IPS-18c (cell line): ENCODE results near the gene SMARCD1.
A peak's percentile ranks its signal among the peaks of the same experiment; 100 is the strongest.

Experiments used
- H3K4me3 ChIP-seq: 2 replicates; pipeline ENCODE4 v1.7.0; 2013; ENCODE audit warnings: low read depth, mild to moderate bottlenecking, low read length, moderate library complexity; ENCODE audit not compliant: insufficient read depth
- H3K9me3 ChIP-seq: one replicate; pipeline ENCODE4 v1.6.1; 2013; ENCODE audit warnings: mild to moderate bottlenecking, low read length, moderate library complexity; ENCODE audit not compliant: control insufficient read depth, insufficient read depth

Gene SMARCD1

DNA sequence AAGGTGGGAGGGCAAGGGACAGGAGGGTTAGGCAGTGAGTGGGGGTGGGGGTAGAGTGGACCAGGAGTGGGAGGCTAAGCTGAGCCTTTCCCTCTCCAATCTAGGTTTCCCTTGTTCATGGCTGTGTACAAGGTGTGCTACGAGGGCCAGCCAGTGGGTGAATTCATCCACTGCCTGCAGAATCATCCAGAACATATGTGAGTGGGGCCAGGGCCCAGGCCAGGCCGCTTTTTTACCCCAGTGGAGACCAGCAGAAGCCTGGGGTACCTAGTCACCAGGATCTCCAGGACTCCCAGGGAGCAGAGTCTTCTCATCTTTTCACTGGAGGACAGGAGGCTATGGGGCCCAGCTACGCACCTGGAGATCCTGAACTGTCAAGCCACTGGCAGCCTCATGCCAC lies 24.2 kb downstream of the SMARCD1 start:
- H3K9me3 ChIP-seq: no peaks in the 10 kb centered on the region
- H3K4me3 ChIP-seq: no peak overlapping the region

DNA sequence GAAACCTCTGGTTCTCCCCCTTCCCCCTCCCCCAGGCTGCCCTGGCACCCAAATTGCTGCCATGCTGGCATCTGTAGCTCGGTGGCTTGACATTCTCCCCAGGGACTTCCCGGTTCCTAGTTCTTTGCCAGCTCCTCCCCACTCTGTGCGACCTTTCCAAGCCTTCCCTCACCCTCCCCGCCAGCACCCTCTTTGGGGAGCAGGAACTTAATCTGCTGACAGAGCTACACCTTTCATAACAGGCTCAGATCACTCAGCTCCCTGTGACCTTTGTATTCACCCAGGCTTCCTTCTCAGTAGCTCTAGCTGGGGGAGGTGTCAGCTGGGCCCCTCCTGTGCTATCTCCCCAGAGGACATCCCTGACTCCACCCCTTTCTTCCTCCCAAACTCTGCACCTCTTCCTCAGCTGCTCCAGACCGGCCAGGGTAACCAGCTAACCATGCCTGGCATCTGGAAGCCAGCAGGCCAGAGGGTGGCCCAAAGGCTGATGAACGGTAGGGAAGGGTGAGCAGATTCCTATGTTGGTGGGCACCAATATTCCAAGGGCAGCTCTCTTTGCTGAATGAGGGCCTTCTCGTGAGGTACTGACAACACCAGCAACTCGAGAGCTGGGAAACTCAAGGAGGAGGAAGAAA lies 25.1 kb downstream of the SMARCD1 start:
- Histone ChIP-seq H3K9me3 (no peaks in the 10 kb centered on the region), H3K4me3 (no peak overlapping the region)

DNA sequence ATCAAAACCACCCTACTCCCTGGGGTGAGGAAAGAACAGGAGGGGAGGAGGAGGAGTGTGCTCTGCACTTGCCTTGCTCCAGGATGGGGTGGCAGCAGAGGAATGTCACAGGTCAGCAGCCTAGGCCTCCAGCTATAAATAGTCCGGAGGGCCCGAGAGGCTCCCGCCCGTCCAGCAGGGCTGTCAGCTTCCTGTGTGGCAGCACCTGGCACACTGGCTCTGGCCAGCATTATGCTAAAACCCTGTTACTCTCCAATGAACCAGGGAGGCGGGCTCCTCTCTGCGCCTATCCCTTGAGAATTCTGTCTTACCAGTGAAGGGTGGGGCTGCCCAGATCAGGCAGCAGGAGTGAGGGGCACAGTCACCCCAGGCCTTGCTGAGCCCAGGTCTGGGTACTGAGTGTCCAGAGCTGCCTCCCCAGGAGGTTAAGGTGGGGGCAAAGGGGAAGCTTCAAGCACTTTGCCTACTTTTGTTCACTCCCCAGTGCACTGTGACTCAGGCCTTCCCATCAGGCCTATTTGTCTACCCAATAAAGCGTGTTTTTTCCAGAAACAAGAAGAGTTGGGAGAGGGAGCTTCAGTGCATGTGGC lies 25.7 kb downstream of the SMARCD1 start:
- no peaks in the 10 kb centered on the region for H3K9me3 ChIP-seq
- H3K4me3 ChIP-seq: peak overlapping the region; percentile 11

DNA sequence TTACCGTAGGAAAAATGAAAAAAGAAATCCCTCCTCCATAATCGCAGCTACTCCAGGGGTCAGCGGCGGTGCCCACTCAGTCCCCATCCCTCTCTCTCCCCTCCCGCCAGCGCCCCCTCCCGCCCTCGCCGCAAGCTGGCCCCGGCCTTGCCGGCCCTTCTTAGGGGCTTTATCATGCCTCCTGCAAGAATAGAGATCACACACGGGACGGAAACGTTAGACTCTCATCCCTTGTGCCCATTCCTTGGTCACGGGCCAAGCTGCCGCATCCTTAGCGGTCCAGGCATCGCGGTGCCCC lies 26.2 kb downstream of the SMARCD1 start:
- H3K9me3 ChIP-seq: no peaks in the 10 kb centered on the region
- peak overlapping the region; percentile 40 for H3K4me3 ChIP-seq

DNA sequence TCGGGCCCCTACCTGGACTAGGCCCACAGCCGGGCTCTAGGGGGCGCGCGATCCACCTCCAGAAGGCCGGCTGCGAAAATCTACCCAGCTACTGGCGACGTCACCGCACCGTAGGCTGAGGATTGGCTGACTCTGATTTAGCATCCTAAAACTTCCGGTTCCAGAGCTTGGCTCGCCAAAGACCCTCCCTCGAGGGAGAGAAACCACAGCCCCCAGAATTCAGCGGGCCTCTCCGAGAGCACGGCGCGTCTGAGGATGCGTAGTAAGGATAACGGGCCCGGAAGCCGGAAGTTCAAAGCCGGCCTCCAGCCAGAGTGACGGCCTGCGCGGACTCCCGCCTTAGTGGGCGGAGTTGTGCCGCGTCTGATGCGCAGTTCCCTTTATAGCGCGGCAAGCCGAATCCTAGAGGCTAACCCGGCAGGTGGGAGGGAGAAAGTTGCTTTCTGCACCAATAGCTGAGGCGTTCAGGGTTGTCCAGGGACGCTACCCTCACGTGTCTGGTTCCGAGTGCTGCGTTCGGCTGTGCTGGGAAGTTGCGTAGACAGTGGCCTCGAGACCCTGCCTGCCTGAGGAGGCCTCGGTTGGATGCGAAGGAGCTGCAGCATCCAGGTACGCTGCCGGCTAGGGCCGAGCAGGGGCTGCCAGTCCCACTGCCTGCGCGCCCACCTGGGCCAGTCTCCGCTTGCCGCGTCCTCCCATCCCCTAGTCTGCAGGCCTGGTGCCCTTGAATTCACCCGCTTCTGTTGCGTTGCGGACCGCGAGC lies 26.7 kb downstream of the SMARCD1 start, which contains the start of gene COX14:
COX14 (plus strand) TSS at position 544 of the 763 bp plus-strand sequence. CDS start 7,808 bp downstream, outside the sequence.
- Histone ChIP-seq H3K4me3 (peak within 1 kb of the TSS; percentile 84), H3K9me3 (no peaks in the 10 kb centered on the region)

DNA sequence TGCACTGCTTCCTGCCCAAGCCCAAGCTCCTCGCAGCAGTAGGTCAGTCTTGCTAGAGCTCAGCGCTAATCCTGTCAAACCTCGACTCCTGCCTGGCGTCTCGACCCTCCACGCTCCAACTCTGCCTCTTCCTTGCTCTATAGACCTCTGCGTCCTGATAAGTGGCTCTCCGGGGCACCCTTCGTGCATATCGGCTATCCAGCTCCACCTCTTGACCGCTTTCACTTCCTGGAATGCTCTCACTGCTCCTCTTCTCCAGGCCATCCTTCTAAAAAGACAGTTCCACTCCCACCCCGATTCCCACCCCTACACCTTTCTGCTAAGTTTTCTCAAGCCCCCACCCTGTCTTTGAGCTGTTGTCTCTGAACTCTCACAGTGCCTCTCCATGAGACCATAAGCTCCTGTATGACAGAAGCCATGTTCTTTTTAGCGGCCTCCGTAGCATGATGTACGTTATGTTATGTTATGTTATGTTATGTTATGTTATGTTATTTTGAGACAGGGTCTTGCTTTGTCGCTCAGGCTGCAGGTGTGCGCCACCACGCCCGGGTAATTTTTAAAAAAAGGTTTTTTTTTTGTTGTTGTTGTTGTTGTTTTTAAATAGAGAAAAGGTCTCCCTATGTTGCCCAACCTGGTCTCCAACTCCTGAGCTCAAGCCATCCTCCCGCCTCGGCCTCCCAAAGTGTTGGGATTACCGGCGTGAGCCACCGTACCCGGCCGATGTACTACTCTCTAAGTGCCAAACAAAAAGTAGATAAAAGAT lies 27.5 kb downstream of the SMARCD1 start:
- no peaks in the 10 kb centered on the region for H3K9me3 ChIP-seq

DNA sequence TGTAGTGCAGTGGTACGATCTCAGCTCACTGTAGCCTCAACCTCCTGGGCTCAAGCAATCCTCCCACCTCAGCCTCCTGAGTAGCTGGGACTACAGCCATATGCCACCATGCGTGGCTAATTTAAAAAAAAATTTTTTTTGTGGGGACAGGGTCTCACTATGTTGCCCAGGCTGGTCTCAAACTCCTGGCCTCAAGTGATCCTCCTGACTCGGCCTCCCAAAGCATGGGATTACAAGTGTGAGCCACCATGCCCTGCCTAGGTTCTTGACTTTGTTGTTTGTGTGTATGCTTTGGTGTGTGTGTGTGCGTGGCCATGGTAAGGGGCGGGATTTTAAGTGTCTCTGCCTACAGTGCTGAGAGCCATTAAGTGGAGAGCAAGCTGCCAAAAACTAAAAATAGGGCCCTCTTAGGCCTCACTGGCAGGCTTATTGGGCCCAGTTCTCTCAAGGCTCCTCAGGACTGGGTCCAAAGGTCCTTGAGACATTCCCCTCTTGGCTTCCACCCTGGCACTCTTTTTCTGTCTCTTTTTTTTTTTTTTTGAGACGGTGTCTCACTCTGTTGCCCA lies 32.0 kb downstream of the SMARCD1 start:
- H3K9me3 ChIP-seq: no peaks in the 10 kb centered on the region
- H3K4me3 ChIP-seq: no peak overlapping the region

More for the DNA sequence above, 27.5 kb downstream of the SMARCD1 start:
- H3K4me3 ChIP-seq: peak overlapping the region; percentile 84

DNA sequence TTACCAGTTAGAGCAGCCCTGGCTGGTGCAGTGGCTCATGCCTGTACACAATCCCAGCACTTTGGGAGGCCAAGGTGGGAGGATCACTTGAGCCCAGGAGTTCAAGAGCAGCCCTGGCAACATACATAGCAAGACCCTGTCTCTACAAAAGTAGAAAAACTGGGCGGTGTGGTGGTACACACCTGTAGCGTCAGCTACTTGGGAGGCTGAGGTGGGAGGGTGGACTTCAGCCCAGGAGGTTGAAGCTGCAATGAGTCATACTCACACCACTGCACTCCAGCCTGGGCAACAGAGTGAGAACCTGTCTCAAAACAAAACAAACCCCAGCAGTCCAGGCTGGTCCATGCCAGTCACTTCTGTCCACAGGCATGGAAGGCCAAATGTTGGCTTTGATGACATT lies 34.2 kb downstream of the SMARCD1 start:
- Histone ChIP-seq H3K4me3 (no peak overlapping the region), H3K9me3 (no peaks in the 10 kb centered on the region)

DNA sequence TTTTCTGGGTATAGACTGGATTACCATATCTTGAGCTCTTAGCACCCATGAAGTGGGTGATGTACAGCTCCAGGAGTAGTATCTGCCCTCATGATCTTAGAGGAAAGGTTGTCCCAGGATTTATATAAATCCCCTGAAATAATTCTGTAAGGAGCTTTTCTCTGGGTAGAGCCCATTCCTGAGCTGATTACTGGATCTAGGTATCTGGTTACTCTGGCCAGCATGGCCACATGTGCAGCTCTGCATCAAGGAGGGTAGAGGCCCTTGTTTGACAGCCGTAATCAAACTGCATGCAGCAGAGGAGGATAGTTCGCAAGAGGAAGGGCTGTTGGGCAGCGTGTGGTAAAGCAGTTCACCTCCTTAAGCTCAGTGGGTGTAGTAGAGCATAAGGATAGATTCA lies 35.4 kb downstream of the SMARCD1 start:
- H3K9me3 ChIP-seq: no peaks in the 10 kb centered on the region
- no peak overlapping the region for H3K4me3 ChIP-seq

DNA sequence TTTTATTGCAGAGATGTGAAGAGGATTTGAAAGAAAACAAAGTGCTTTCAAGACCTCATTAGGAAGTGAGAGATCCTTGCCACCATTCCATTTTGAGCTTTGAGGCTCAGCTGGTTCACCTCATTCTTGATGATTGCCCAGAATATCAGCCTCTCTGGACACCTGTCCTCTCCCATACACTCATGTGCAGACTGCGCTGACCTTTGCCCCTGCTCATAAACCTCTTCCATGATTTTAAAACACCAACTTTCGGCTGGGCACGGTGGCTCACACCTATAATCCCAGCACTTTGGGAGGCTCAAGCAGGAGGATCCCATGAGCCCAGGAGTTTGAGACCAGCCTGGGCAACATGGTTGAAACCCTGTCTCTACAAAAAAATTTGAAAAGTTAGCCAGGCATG lies 35.8 kb downstream of the SMARCD1 start:
- Histone ChIP-seq H3K9me3 (no peaks in the 10 kb centered on the region), H3K4me3 (no peak overlapping the region)

DNA sequence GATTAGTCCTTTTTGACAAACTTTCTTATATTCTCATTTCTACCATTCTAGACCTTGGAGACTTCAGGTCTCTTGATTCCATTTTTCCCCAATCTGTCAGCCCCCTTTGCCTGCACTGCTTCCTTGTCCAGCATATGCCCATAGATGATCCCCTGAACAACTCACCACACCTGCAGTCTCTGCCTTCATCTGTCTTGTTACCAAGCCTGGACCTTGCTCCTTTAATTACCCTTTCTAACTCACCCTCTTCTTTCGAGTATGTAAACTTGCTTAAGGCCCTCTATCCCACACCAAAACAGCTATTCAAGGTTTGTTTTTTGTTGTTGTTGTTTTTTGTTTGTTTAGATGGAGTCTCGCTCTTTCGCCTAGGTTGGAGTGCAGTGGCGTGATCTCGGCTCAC lies 36.5 kb downstream of the SMARCD1 start:
- no peaks in the 10 kb centered on the region for H3K9me3 ChIP-seq
- H3K4me3 ChIP-seq: no peak overlapping the region

DNA sequence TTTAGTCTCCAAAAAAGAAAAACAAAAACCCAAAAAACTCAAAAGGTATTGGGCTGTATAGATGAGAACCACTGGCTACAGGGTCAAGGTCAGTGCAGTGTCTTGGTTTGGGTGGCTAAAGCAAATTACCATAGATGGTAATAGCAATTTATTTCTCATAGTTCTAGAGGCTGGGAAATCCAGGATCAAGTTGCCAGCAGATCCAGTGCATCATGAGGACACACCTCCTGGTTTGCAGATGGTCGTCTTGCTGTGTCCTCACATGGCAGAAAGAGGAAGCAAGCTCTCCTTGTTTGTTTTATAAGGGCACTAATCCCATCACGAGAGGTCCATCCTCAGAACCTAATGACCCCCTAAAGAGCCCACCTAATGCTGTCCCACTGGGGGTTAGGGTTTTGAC lies 38.1 kb downstream of the SMARCD1 start:
- Histone ChIP-seq H3K4me3 (no peak overlapping the region), H3K9me3 (no peaks in the 10 kb centered on the region)

DNA sequence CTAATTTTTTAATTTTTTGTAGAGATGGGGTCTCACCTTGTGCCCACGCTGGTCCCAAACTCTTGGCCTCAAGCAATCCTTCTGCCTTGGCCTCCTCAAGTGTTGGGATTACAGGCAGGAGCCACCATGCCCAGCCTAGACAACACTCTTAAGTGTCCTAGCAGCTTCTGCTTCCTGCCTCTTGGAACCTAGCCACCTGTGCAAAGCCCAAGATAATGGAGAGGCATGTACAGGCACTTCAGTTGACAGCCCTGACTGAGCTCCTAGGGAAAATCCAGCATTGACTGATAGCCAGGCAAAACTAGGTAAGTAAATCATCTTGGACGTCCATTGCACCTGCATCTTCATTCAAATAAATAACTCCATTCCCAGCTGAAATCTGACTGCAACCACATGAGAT lies 42.4 kb downstream of the SMARCD1 start:
- no peaks in the 10 kb centered on the region for H3K9me3 ChIP-seq
- H3K4me3 ChIP-seq: no peak overlapping the region

DNA sequence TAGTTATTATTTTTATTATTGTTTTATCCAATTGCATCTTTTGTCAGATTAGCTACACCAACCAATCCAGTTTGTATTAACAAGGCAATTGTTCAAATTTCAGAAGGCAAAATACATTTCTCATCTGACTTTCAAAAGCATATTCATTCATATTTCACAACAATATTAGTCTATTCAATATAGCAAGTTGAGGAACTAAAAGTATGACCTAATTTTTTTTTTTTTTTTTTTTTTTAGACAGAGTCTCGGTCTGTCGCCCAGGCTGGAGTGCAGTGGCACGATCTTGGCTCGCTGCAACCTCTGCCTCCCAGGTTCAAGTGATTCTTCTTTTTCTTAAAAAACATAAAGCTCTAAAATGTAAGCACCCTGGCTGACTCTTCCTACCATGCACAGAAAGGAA lies 44.1 kb downstream of the SMARCD1 start:
- Histone ChIP-seq H3K4me3 (no peak overlapping the region), H3K9me3 (no peaks in the 10 kb centered on the region)

DNA sequence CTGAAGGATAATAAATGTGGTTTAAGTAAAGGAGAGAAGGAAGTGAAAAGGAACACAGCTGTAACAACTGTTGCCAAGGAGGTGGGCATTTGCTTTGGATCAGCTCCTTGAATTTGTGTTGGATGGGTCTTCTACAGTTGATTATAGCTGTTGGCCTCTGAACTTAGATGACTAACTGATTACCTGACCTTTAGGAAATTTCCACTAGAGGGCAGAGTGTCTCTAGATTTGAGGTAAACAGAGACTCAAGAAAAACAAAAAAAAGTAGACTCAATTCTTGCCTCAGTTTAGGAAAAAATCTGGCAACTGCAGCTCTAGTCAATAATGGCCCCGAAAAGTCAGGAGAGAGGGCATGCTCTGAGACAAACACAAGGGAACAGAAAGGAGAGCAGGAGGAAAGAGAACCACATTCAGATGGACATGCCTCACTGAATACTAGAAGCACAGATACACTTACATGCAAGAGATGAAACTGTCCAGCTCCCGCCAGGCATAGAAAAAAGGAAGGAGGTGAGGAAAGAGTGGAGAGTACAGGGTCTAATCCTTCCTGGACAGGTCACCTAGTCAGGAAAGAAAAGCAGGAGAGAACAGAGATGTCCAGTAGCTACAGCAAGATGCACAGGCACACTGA lies 47.5 kb downstream of the SMARCD1 start:
- Histone ChIP-seq H3K9me3 (no peaks in the 10 kb centered on the region), H3K4me3 (no peak overlapping the region)

DNA sequence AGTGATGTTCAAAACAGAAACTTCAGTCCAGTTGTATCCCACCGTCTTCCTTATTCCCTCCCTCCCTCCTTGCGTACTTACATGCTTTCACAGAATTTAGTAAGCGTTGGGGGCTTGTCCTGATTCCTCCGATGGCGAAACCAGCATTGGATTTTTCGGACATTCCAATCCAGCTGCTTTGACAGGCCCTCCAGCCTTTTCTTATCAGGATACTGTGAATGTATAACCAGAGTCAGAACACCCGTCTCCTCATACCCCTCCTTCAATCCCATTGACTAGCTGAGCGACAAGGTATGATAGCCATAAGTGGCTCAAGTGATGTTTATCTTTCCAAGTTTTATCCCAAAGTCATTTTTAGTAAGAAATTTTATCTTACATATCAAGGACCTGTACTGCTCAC lies 57.9 kb downstream of the SMARCD1 start:
- Histone ChIP-seq H3K9me3 (no peaks in the 10 kb centered on the region), H3K4me3 (no peak overlapping the region)

DNA sequence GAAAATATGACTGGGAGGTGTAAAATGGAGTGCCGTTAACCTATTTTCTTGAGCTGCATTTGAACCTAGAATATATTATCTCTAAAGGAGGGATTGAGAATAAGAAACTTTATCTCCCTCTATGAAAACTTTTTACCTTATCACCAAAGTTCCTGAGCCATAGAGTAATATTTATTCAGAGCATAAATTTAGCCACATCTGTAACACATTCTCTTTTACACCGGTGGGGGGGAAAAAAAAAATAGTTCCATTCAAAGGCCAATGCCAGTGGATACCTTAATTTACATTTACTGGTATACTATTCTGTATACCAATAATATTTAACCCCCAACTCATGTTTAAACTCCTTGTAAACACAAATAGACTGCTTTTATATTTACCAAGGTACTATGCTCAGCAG lies 60.3 kb downstream of the SMARCD1 start:
- Histone ChIP-seq H3K9me3 (no peaks in the 10 kb centered on the region), H3K4me3 (no peak overlapping the region)
